ENCODE measurements around the gene XRN2.

Gene XRN2

GRCh38 chr20:21303061-21303871 is at the start of gene XRN2:
XRN2 (plus strand) TSS chr20:21303331; CDS start chr20:21303399, 68 bp downstream.
- peak; percentile 98 for DNase-seq (ENCODE audit: low spot score)

GRCh38 chr20:21257192-21257591 is 45.9 kb upstream of the XRN2 start:
- no peak for DNase-seq (ENCODE audit: low spot score)

DNA sequence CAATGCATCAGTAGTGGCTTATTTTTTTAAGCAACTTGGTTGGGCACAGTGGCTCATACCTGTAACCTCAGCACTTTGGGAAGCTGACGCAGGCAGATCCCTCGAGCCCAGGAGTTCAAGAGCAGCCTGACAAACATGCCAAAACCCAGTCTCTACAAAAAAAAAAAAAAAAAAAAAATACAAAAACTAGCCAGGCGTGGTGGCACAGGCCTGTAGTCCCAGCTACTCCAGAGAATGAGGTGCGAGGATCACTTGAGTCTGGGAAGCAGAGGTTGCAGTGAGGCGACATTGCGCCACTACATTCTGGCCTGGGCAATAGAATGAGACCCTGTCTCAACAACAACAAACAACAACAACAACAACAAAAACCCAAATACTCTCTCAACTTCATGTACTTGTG is 44.7 kb upstream of the XRN2 start:
- no peak for DNase-seq (ENCODE audit: low spot score)

GRCh38 chr20:21259346-21259745 is 43.8 kb upstream of the XRN2 start:
- no peak for DNase-seq (ENCODE audit: low spot score)

DNA sequence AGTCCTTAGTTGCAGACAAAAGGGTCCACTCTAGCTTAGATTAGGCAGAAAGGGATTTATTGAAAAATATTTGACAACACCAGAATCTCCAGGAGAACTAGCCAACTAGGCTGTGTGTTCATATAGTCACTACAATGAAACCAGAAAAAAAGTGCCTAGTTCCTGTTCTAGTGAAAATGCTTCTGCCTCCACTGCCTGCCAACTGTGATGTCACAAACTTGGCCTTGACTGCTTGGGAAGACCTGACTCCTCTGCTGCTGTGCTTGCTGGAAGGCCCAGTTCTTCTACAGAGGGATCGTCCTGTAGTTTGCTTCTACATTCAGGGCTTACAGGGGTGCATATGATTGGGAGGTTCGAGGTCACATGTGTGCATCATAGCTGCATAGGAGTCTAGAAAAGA is 40.3 kb upstream of the XRN2 start:
- DNase-seq (ENCODE audit: low spot score): no peak

DNA sequence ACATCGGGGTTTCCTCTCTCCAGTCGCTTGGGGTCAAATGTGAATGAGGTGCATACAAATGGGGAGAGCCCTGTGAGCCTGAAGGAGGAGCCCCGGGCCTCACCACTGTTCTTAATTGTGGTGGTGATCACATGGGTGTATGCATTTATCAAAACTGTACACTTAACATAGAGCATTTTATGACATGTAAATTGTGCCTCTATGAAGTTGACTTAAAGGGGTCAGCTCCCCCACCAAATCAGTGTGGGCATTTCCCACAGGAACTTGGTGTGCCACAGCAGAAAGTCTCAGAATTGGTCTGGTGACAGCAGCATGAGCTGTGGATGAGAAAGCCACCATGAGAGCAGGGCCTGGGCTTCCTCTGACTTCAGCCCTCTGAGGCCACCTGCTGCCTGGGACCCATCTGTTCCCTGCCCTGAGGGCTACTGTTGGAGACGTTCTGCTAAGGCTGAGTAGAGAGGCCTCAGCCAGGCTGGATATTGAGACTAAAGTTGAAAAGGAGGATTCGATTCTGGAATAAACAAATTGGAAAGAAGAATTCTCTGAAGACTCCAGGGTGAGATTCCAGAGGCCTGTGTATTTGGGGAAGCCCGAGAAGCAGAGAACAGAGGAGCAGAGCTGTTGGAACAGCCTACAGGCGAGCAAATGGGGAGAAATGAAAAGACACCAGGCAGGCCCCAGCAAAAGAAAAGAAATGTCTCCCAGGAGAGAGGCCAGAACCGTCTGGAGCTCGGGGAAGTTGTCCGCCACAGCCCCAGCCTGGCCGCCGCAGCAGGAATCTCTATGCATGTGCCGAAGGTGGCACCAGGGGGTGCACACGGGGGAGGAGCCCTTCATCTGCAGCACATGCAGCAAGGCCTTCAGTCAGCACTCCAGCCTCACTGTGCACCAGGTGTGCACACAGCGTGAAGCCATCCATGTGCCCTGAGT is 37.6 kb upstream of the XRN2 start:
- no peak for DNase-seq (ENCODE audit: low spot score)

DNA sequence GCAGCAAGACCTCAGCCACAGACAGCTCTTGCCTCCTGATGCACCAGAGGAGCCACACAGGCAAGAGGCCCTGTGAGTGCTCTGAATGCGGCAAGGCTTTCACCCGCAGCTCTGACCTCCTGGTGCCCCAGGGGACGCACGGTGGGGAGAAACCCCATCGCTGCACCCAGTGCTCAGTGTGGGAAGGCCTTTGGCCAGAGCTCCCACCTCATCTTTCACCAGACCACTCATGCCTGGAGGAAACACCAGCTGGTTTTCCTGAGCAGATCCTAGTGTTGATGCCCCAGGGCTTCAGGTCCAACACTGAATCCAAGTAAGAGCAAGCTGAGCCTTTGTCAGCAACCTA is 37.0 kb upstream of the XRN2 start:
- no peak for DNase-seq (ENCODE audit: low spot score)

GRCh38 chr20:21269772-21270171 is 33.4 kb upstream of the XRN2 start:
- no peak for DNase-seq (ENCODE audit: low spot score)

GRCh38 chr20:21270806-21271205 is 32.3 kb upstream of the XRN2 start:
- DNase-seq (ENCODE audit: low spot score): no peak

DNA sequence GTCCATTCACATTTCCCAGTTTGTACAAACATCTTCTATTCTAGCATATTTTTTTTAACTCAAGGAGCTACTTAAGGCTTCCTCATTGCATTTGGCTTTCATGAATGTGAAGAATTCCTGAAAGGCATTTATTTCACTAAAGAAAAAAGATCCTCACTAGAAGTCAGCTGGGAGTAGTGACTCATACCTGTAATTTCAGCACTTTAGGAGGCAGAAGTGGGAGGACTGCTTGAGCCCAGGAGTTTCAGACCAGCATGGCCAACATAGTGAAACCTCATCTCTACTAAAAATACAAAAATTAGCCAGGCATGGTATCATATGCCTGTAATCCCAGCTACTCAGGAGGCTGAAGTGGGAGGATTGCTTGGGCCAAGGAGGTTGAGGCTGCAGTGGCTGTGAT is 30.9 kb upstream of the XRN2 start:
- DNase-seq (ENCODE audit: low spot score): no peak

DNA sequence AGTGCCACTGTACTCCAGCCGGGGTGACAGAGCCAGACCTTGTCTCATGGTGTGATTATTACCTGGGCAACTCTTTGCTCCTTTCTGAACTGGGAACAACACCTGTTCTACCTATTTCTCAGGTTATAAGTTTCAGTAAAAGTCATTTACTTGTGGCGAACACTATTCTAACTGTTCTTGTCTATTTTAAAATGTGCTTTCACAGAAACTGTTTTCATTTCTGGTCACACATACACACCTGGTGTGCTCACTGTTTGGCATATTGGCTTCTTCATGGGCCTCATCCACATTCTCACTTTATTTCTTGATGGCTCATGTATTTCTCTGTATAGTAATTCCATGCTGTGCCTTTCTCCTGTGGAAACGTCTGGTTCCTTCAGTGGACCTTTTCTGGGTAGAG is 30.5 kb upstream of the XRN2 start:
- DNase-seq (ENCODE audit: low spot score): no peak

- DNase-seq (ENCODE audit: low spot score): no peak
Measured at GRCh38 chr20:21273755-21274386, 29.3 kb upstream of the XRN2 start.

GRCh38 chr20:21278829-21279228 is 24.3 kb upstream of the XRN2 start:
- no peak for DNase-seq (ENCODE audit: low spot score)

DNA sequence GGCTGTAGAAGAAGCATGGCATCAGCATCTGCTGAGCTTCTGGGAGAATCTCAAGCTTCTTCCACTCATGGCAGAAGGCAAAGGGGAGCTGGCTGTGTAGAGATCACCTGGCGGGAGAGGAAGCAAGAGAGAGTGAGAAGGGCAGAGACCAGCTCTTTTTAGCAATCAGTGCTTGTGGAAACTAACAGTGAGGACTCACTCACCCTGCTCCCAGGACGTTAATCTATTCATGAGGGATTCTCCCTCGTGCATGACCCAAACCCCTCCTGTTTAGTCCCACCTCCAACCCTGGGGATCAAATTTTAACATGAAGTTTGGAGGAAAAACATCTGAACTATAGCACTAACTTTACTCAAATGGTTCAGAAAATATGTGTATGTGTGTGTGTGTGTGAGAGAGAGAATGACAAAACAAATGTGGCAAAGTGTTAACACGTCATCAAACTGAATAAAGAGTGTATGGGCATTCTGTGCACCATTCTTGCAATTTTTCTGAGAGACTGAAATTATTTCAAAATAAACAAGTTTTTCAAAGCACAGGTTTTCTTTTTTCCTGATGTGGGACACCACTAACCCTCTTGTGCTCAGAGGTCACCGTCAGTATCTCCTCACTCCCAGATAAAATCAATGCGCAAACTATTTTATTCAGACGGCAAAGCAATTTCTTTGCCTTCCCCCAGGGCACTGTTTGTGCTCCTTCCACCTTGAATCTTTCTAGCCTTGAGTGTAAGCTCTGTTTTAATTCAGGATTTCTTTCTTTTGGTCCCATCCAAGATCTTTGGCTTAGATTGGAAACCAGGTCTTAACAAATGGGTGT is 23.2 kb upstream of the XRN2 start:
- no peak for DNase-seq (ENCODE audit: low spot score)

DNA sequence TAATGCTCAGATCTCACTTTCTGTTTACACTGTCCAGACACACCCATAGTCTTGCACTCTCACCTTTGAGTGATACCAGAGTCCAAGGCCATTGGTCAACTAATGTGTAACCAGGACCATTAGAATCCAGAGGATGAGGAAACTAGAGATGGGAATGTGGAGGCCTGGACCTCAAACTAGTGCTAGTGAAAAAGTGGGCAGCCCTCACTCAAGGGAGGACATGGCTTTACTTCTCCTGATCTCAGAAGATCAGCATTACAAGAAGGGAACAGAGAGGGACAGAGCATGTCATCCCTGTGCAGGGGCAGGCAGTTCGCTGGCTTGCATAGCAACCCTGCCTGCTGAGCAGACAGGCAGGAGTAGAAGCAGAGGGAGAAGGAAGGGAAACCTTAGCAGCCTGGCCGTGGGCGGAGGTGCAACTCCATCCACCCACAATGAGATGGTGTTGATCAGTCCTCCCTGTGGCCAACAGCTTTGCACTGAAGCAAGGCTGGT is 22.6 kb upstream of the XRN2 start:
- DNase-seq (ENCODE audit: low spot score): no peak

DNA sequence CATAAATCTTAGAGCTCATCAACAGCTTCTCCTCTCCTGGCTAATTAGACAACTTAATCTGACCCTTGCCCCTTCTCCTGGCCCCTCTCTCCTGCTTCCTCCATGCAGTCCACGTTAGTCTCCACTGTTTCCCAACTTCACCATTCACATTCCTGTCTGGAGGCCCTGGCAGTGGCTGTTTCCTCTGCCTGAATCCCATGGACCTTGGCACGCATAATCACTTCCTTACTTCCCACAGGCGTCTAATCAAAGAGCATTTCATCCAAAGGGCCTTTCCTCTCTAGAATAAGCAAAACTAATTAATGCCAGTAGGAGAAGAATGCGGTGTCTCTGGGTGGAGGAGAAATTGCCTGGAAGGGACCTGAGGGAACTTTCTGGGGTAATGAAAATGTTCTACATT is 16.4 kb upstream of the XRN2 start:
- DNase-seq (ENCODE audit: low spot score): no peak

GRCh38 chr20:21288587-21289370 is 14.4 kb upstream of the XRN2 start:
- DNase-seq (ENCODE audit: low spot score): no peak

GRCh38 chr20:21289651-21290050 is 13.5 kb upstream of the XRN2 start:
- no peak for DNase-seq (ENCODE audit: low spot score)

- DNase-seq (ENCODE audit: low spot score): no peak
Measured at GRCh38 chr20:21291026-21291425, 12.1 kb upstream of the XRN2 start.

DNA sequence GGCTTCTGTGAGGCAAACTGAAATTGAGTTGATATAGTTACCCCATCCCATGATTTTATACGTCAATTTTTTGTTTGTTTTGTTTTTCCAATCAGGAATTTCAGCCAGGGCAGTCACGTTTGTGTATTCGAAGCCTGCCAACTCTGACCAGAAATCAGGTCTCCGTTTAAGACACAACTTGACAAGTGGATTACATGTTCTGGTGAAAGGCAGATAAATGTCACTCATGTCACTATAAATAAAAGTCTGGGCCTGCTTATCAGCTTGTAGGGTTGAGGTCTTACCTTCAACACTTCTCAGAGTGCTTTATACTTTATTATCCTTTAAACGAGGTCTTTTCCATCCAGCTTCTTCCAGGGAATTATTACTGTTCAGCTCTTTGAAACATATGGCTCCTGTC is 8.4 kb upstream of the XRN2 start:
- no peak for DNase-seq (ENCODE audit: low spot score)

Measured in ecto neural progenitor cell (in vitro differentiated cells).